GM12878 (cell line): ENCODE measurements around the gene LIPE. TPM values are rescaled to one million over a fixed set of nuclear protein-coding genes. Genes with fewer than 3 reads are reported as not detected.

Experiments used
- ATAC-seq: fragments of 200-7000 bp; cut with Tn5 transposase; 3 replicates; pipeline ENCODE4 v1.9.1; 2020; ENCODE audit warnings: mild to moderate bottlenecking, moderate library complexity
- BruUV-seq: library from RNA; stranded (reverse); fragments of 400-500 nt; replicated peaks from 2 replicates; lab custom pipeline; 2021; lab: Mats Ljungman, UMichigan
- CTCF ChIA-PET: fragments of 300-600 bp; sonication (Branson Sonifier 250); formaldehyde crosslinking; extraction: SDS; loops from one replicate; lab custom pipeline; 2021; ENCODE audit warnings: inconsistent platforms; lab: Yijun Ruan, JAX
- POLR2A ChIA-PET: fragments of 350-600 bp; formaldehyde crosslinking; extraction: SDS; loops from one replicate; lab custom pipeline; 2021; ENCODE audit warnings: inconsistent platforms; lab: Charles Lee
- RAD21 ChIA-PET: fragments of 300-600 bp; sonication (Branson Sonifier 250); formaldehyde crosslinking; loops from one replicate; lab custom pipeline; 2023; ENCODE audit warnings: antibody characterized with exemption; ENCODE audit not compliant: unreplicated experiment; lab: Charles Lee
- SMC1A ChIA-PET: fragments of 300-600 bp; sonication (Branson Sonifier 250); formaldehyde crosslinking; loops from one replicate; lab custom pipeline; 2023; ENCODE audit not compliant: unreplicated experiment, uncharacterized antibody; lab: Charles Lee
- DNase-seq: peaks from one replicate; pipeline ENCODE4 v3.0.0-alpha.2; 2011; ENCODE audit warnings: low read depth, low spot score
- FAIRE-seq: peaks from 3 replicates; lab custom pipeline; 2011; peaks lifted over from hg19 to GRCh38; lab: Jason Lieb, UNC
- H2AFZ ChIP-seq: 2 replicates; pipeline ENCODE4 v1.6.0; 2011; ENCODE audit warnings: low read depth, low read length, control low read depth; ENCODE audit not compliant: control insufficient read depth
- H3K27ac ChIP-seq: 2 replicates; pipeline ENCODE4 v1.5.1; 2011; ENCODE audit warnings: control low read depth; ENCODE audit not compliant: control insufficient read depth, insufficient read depth
- H3K27me3 ChIP-seq, 2 experiments: replicated peaks in 1 of 2; 2 replicates each; pipeline versions ENCODE4 v1.6.0 to v1.6.1; 2011; ENCODE audit warnings: low read length in 1 of 2; ENCODE audit not compliant: control insufficient read depth in 2 of 2, insufficient read depth in 2 of 2
- H3K36me3 ChIP-seq, 2 experiments: 2 replicates each; pipeline ENCODE4 v1.5.1; 2011; ENCODE audit warnings: low read length in 1 of 2; ENCODE audit not compliant: control insufficient read depth in 2 of 2, insufficient read depth in 2 of 2
- H3K4me1 ChIP-seq: 2 replicates; pipeline ENCODE4 v1.6.1; 2011; ENCODE audit warnings: mild to moderate bottlenecking, low read length, moderate library complexity, mixed read lengths; ENCODE audit not compliant: control insufficient read depth, insufficient read depth
- H3K4me2 ChIP-seq: 2 replicates; pipeline ENCODE4 v1.6.0; 2011; ENCODE audit warnings: control low read depth; ENCODE audit not compliant: control insufficient read depth, insufficient read depth
- H3K4me3 ChIP-seq: fragments of 200-600 bp; sonication (generic); 2 replicates; pipeline ENCODE4 v1.5.1; 2016
- H3K79me2 ChIP-seq: 2 replicates; pipeline ENCODE4 v1.6.0; 2011; ENCODE audit warnings: low read length; ENCODE audit not compliant: control insufficient read depth, insufficient read depth
- H3K9ac ChIP-seq: 2 replicates; pipeline ENCODE4 v1.8.0; 2011; ENCODE audit warnings: low read length, control low read depth, mixed read lengths; ENCODE audit not compliant: control insufficient read depth, insufficient read depth
- H3K9me3 ChIP-seq: replicated peaks from 3 replicates; pipeline ENCODE4 v1.5.1; 2011; ENCODE audit warnings: mild to moderate bottlenecking, low read length; ENCODE audit not compliant: control insufficient read depth, insufficient read depth
- H4K20me1 ChIP-seq: 2 replicates; pipeline ENCODE4 v1.6.0; 2011; ENCODE audit not compliant: control insufficient read depth, insufficient read depth
- BCLAF1 ChIP-seq: fragments of 450-650 bp; IDR thresholded peaks from 2 replicates; pipeline ENCODE4 v1.6.1; 2017; ENCODE audit warnings: antibody characterized with exemption, mild to moderate bottlenecking, moderate library complexity
- IKZF2 ChIP-seq, 2 experiments: fragments of 450-650 bp; IDR thresholded peaks; 2 replicates each; pipeline ENCODE4 v1.6.1; 2017; ENCODE audit warnings: mild to moderate bottlenecking in 2 of 2, moderate library complexity in 2 of 2
- JUND ChIP-seq: IDR thresholded peaks from 2 replicates; pipeline ENCODE4 v1.6.1; 2012; ENCODE audit warnings: low read depth, mild to moderate bottlenecking, low read length, improper control_type of control experiment, moderate library complexity
- NBN ChIP-seq: fragments of 450-650 bp; IDR thresholded peaks from 2 replicates; pipeline ENCODE4 v1.6.1; 2016
- NFIC ChIP-seq: IDR thresholded peaks from 2 replicates; pipeline ENCODE4 v1.6.1; 2012; ENCODE audit warnings: low read depth, mild to moderate bottlenecking, inconsistent platforms, low read length, moderate library complexity
- POLR2A ChIP-seq: IDR thresholded peaks from 2 replicates; pipeline ENCODE4 v1.6.1; 2011; ENCODE audit warnings: low read depth, mild to moderate bottlenecking, low read length
- RUNX3 ChIP-seq: IDR thresholded peaks from 2 replicates; pipeline ENCODE4 v1.6.1; 2012; ENCODE audit warnings: low read length, inconsistent platforms
- SKIL ChIP-seq: fragments of 450-650 bp; IDR thresholded peaks from 2 replicates; pipeline ENCODE4 v1.6.1; 2017; ENCODE audit warnings: mild to moderate bottlenecking, low read depth, inconsistent platforms; ENCODE audit not compliant: poor library complexity, severe bottlenecking
- SPI1 ChIP-seq: IDR thresholded peaks from 2 replicates; pipeline ENCODE4 v1.6.1; 2011; ENCODE audit warnings: low read depth, mild to moderate bottlenecking, low read length, moderate library complexity, borderline replicate concordance; ENCODE audit not compliant: insufficient read depth
- SREBF1 ChIP-seq: IDR thresholded peaks from 2 replicates; pipeline ENCODE4 v1.6.1; 2012; ENCODE audit warnings: mild to moderate bottlenecking, low read length
- SRF ChIP-seq, 2 experiments: IDR thresholded peaks; 2 replicates each; pipeline ENCODE4 v1.6.1; 2011; ENCODE audit warnings: low read depth in 2 of 2, low read length in 2 of 2, mild to moderate bottlenecking in 1 of 2, moderate library complexity in 1 of 2
- WGBS: methylation state at CpG from one replicate; pipeline ENCODE4 v1.1.6; 2016; ENCODE audit warnings: low lambda C conversion rate; ENCODE audit not compliant: insufficient replicate concordance, insufficient coverage; ENCODE audit errors: missing lambda C conversion rate; 5-methylcytosine and 5-hydroxymethylcytosine counted together
- in situ Hi-C: fragments of 300-500 bp; cut with MboI; formaldehyde crosslinking; loops from 9 replicates; pipeline ENCODE4 v1.14.3; 2018; ENCODE audit warnings: mixed read lengths
- intact Hi-C: fragments of 100-400 bp; cut with micrococcal nuclease; formaldehyde crosslinking; loops from one replicate; pipeline ENCODE4 v1.14.2; 2022; ENCODE audit not compliant: unreplicated experiment
- polyA plus RNA-seq, 11 experiments: library from polyadenylated mRNA; depleted of rRNA in 4 of 11; unstranded in 6 of 11; stranded (reverse) in 5 of 11; fragments of >200 nt; fragmentation: Nextera tagmentation in 4 of 11; fragmentation: Illumina TruSeq in 1 of 11; extraction: Ambion mirVana in 4 of 11; extraction: Trizol in 1 of 11; gene quantifications; 1 replicate in 1 of 11; 2 replicates in 10 of 11; pipeline versions ENCODE4 v1.2.1 to v1.2.3, GENCODE V29; 2011 to 2016; ENCODE audit warnings: inconsistent platforms in 2 of 11, missing spikeins in 2 of 11, low read depth in 1 of 11
- total RNA-seq, 4 experiments: library from RNA; depleted of rRNA in 3 of 4; stranded (reverse); fragments of >200 nt in 3 of 4; fragmentation: Illumina TruSeq in 1 of 4; extraction: Trizol in 1 of 4; gene quantifications; 2 replicates each; pipeline versions ENCODE4 v1.2.1 to v1.2.3, GENCODE V29; 2013 to 2021
- TF ChIP-seq, protein P1 (sequence below): fragments of 450-650 bp; IDR thresholded peaks from 2 replicates; pipeline ENCODE4 v1.6.1; 2018; ENCODE audit warnings: mild to moderate bottlenecking, low read depth, moderate library complexity; ENCODE audit not compliant: partially characterized antibody
- TF ChIP-seq, protein P2 (sequence below): fragments of 450-650 bp; conservative IDR thresholded peaks from 2 replicates; pipeline ENCODE4 v1.6.1; 2017; ENCODE audit warnings: mild to moderate bottlenecking, moderate library complexity

The LIPE gene
- total and polyA plus RNA-seq, 10 of the 15 experiments (the other 5 are each of a cell fraction or from before 2014, with no cell fraction given): 0.02 to 33.3 (median 9.5) TPM

GRCh38 chr19:42422901-42423461 lies 4.2 kb downstream of the LIPE start:
- no TSS peak for BruUV-seq
- peak; percentile 35; a peak in 1 of 4 replicates for TF ChIP-seq SRF (IDR thresholded peaks at IDR 0.05; ENCODE audit: low read depth in 2 of 2, low read length in 2 of 2)
- no peak for TF ChIP-seq POLR2A
- TF ChIP-seq BCLAF1: peak; percentile 86
- peak; percentile 54 for TF ChIP-seq SKIL
- TF ChIP-seq IKZF2 (IDR thresholded peaks at IDR 0.05): peak; percentile 41 to 49; a peak in 3 of 4 replicates
- TF ChIP-seq SREBF1: peak; percentile 94
- peak; percentile 38 for TF ChIP-seq RUNX3
- TF ChIP-seq, protein P1, sequence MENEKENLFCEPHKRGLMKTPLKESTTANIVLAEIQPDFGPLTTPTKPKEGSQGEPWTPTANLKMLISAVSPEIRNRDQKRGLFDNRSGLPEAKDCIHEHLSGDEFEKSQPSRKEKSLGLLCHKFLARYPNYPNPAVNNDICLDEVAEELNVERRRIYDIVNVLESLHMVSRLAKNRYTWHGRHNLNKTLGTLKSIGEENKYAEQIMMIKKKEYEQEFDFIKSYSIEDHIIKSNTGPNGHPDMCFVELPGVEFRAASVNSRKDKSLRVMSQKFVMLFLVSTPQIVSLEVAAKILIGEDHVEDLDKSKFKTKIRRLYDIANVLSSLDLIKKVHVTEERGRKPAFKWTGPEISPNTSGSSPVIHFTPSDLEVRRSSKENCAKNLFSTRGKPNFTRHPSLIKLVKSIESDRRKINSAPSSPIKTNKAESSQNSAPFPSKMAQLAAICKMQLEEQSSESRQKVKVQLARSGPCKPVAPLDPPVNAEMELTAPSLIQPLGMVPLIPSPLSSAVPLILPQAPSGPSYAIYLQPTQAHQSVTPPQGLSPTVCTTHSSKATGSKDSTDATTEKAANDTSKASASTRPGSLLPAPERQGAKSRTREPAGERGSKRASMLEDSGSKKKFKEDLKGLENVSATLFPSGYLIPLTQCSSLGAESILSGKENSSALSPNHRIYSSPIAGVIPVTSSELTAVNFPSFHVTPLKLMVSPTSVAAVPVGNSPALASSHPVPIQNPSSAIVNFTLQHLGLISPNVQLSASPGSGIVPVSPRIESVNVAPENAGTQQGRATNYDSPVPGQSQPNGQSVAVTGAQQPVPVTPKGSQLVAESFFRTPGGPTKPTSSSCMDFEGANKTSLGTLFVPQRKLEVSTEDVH: no peak
- peak; percentile 17; the same call in 1 of the 2 replicates for TF ChIP-seq NBN
- no peak for TF ChIP-seq NFIC
- peak; percentile 98 for TF ChIP-seq JUND
- TF ChIP-seq, protein P2, sequence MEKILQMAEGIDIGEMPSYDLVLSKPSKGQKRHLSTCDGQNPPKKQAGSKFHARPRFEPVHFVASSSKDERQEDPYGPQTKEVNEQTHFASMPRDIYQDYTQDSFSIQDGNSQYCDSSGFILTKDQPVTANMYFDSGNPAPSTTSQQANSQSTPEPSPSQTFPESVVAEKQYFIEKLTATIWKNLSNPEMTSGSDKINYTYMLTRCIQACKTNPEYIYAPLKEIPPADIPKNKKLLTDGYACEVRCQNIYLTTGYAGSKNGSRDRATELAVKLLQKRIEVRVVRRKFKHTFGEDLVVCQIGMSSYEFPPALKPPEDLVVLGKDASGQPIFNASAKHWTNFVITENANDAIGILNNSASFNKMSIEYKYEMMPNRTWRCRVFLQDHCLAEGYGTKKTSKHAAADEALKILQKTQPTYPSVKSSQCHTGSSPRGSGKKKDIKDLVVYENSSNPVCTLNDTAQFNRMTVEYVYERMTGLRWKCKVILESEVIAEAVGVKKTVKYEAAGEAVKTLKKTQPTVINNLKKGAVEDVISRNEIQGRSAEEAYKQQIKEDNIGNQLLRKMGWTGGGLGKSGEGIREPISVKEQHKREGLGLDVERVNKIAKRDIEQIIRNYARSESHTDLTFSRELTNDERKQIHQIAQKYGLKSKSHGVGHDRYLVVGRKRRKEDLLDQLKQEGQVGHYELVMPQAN: peak; percentile 42
- peak; percentile 83 for TF ChIP-seq SPI1

More at GRCh38 chr19:42422901-42423461, 4.2 kb downstream of the LIPE start:
- DNase-seq (no peak), ATAC-seq (peak; percentile 68), FAIRE-seq (no peak)
- intact Hi-C loops: loop anchor here (5.0 kb wide), 1 partner anchor 96 kb away; the partner anchor contains the start of gene MEGF8
- WGBS: under 1% methylated on average over 38 of the region's 38 CpGs
- Histone ChIP-seq H3K27me3 (no peaks in the 10 kb centered on the region), H4K20me1 (no peaks in the 10 kb centered on the region), H3K4me2 (peak overlapping the region; percentile 97), H3K27ac (peak overlapping the region; percentile 86), H3K4me3 (peak overlapping the region; percentile 94), H3K36me3 (no peaks in the 10 kb centered on the region), H2AFZ (peak overlapping the region; percentile 93), H3K9ac (peak overlapping the region; percentile 82), H3K4me1 (peaks cover 16% of the 10 kb centered on the region), H3K9me3 (no peaks in the 10 kb centered on the region), H3K79me2 (peaks cover 4% of the 10 kb centered on the region)
- SMC1A ChIA-PET: interaction anchor here (1.0 to 1.4 kb wide), 6 partner anchors 11 to 310 kb away, joined by 3 to 6 read pairs (median 3); partner anchors contain the start of gene CEACAM1
- CTCF ChIA-PET: interaction anchor here (1.0 to 4.4 kb wide), 9 partner anchors 10 to 105 kb away, joined by 3 to 27 read pairs (median 7); partner anchors contain the start of gene CEACAM1
- POLR2A ChIA-PET: interaction anchor here (1.0 to 1.5 kb wide), 6 partner anchors 10 to 203 kb away, joined by 3 to 8 read pairs (median 4); no protein-coding TSS in a partner anchor
- RAD21 ChIA-PET: interaction anchor here (1.0 to 1.6 kb wide), 8 partner anchors 10 to 309 kb away, joined by 3 to 9 read pairs (median 4); partner anchors contain the start of gene CEACAM1
- in situ Hi-C loops: no loop called here
